ENCODE results near the gene ARVCF.

GRCh38 chr22:20026204-20026908 is 9.7 kb upstream of the ARVCF start:
- TF ChIP-seq TCF12 (IDR thresholded peaks at IDR 0.05), result no peak
- no peak for TF ChIP-seq CTCF (IDR thresholded peaks at IDR 0.05)

Measured in SK-N-SH (cell line).